ENCODE results near the gene CAVIN1. TPM values are rescaled to one million over a fixed set of nuclear protein-coding genes. Genes with fewer than 3 reads are reported as not detected.
A peak's percentile ranks its signal among the peaks of the same experiment; 100 is the strongest.
"Not testable (repeated sequence)": the region's sequence is repeated elsewhere in the genome, so short reads cannot be mapped to it uniquely, and the experiment has no call there.

CAVIN1 gene
- total RNA-seq, 2 experiments from 2014 or later = 0.64 to 0.67 TPM

DNA sequence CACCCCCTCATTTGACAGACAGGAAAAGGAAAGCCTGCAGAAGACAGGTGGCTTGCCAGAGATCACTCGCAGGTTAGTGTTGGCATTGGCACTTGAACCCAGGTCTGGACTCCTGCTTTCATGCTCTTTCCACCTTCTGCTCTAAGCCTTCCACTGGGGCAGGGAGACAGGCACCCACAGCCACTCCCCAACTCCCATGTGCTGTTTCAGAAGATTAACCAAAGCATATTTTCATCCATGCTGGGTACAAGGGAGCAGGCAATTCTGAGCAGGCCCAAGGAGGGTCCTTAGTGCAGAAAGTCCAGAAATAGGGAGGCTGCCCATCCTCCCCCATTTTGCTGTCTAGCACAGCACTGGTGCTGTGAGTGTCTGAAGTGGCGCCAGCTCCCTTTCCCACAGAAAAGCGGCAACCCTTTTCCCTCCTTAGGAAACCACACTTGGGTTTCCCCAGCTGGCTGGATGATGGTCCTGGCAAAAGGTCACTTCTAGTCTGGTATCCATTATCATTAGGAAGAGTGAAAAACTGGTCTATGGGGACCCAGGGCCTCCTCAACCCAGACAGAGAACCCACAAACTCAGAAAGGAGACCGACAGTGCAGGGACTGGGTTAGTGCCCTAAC, 2.0 kb upstream of the CAVIN1 start:
- intact Hi-C loops (cut with micrococcal nuclease) = loop anchor here (5.0 to 10.0 kb wide), 2 partner anchors 32 to 250 kb away; partner anchors contain the start of genes ATP6V0A1 and PLEKHH3
- H3K27ac Mint-ChIP-seq = no peak overlapping the region
- H3K27me3 Mint-ChIP-seq (ENCODE audit: low read depth) = peaks cover 20% of the 10 kb centered on the region
- no peaks in the 10 kb centered on the region for H3K36me3 Mint-ChIP-seq (ENCODE audit: low read depth)
- no peaks in the 10 kb centered on the region for H3K9me3 Mint-ChIP-seq
- CTCF ChIA-PET = interaction anchor here (1.1 kb wide), 1 partner anchor 92 kb away, joined by 4 read pairs; no protein-coding TSS in a partner anchor
- DNase-seq = no peak
- peaks cover 13% of the 10 kb centered on the region for H3K4me1 Mint-ChIP-seq (ENCODE audit: low read depth)
- no peak overlapping the region for H3K4me3 Mint-ChIP-seq

DNA sequence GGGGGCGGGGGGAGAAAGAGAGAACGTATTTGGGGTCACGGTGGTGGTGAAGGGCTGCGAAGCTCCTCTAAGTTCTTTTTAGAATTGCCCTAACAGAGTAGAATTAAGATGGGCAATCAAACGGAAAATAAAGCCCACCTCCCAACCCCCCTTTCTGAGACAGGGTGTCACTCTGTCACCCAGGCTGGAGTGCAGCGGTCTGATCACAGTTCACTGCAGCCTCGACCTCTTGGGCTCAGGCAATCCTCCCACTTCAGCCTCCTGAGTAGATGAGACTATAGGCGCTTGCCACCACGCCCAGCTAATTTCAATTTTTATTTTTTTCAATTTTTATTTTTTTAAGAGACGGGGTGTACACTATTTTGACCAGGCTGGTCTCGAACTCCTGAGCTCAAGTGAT, 710 bp upstream of the CAVIN1 start:
- Mint-ChIP-seq H3K4me1 (ENCODE audit: low read depth) (peaks cover 13% of the 10 kb centered on the region), H3K27me3 (ENCODE audit: low read depth) (peaks cover 20% of the 10 kb centered on the region), H3K36me3 (ENCODE audit: low read depth) (no peaks in the 10 kb centered on the region), H3K4me3 (no peak overlapping the region), H3K27ac (no peak overlapping the region), H3K9me3 (no peaks in the 10 kb centered on the region)
- CTCF ChIA-PET = interaction anchor here (0.6 to 1.1 kb wide), 6 partner anchors 16 to 316 kb away, joined by 3 to 5 read pairs (median 4); no protein-coding TSS in a partner anchor
- intact Hi-C loops (cut with micrococcal nuclease) = loop anchor here (5.0 to 10.0 kb wide), 2 partner anchors 34 to 251 kb away; partner anchors contain the start of genes ATP6V0A1 and PLEKHH3
- DNase-seq = no peak

DNA sequence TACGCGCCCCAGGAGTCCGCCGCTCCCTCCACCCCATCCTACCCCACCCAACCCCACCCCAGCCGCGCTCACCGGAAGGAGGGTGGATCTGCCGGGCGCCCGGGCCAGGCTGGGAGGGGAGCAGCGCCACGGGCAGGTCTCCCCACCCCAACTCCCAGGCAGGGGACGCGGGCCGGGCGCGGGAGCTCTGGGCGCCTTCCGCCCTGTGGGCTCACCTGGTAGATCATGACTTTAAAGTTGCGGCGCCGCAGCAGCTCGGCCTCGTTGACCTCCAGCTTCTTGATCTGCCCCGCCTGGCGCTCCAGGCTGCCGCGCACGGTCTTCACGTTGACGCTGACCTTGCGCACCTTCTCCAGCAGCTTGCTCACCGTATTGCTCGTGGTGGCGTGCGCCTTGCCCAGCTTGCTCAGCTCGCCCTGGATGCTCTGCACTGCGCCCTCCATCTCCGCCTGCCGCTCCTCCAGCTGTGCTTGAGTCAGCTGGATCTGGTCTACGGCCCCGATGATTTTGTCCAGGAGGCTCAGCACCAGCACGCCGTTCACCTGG, 571 bp downstream of the CAVIN1 start:
- Mint-ChIP-seq H3K9me3 (no peaks in the 10 kb centered on the region), H3K4me3 (peak overlapping the region; percentile 71), H3K27ac (no peak overlapping the region), H3K36me3 (ENCODE audit: low read depth) (no peaks in the 10 kb centered on the region), H3K4me1 (ENCODE audit: low read depth) (peaks cover 9% of the 10 kb centered on the region), H3K27me3 (ENCODE audit: low read depth) (peaks cover 20% of the 10 kb centered on the region)
- peak; percentile 46 for DNase-seq
- intact Hi-C loops (cut with micrococcal nuclease) = loop anchor here (5.0 to 10.0 kb wide), 2 partner anchors 35 to 252 kb away; partner anchors contain the start of genes ATP6V0A1 and PLEKHH3
- CTCF ChIA-PET = interaction anchor here (0.6 to 1.8 kb wide), 7 partner anchors 9 to 200 kb away, joined by 3 to 8 read pairs (median 5); no protein-coding TSS in a partner anchor

DNA sequence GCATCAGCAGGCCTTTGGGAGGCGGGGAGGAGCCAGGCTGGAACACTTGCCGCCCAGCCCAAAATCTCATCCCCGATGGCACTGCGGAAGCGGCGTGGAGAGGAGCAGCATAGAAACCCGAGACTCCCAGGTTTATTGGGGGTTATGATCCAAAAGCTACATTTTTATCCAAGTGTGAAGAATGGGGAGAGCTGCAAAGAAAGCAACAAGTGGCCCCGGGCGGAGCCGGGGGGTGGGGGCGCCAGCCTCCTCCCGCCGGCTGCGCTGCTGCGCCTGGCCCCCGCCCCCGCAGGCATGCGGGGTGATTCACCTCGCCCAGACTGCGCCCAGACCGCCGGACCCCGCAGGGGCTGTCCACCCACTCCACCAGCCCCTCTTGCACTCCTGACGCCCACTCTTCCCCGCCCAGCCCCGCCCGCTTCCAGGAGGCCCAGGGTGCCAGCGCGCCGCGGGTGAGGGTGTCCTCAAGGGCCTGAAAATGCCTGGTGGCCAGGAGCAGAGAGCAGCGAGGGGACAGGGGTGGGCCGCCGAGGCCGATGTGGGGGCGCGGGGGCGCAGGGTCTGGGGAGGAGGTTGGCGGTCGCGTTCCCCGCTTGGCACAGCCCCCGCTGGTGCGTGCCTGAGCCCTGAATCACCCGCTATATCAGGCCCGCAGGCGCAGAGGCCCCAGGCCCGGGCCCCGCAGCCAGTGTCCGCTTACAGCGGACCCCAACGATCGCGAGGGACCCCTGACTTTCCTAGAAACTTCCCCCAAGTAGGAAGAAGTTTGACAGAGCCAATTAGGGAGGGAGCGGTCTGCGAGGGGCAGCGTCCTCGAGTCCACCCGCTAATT, 1.3 kb downstream of the CAVIN1 start:
- no peak overlapping the region for H3K27ac Mint-ChIP-seq
- H3K27me3 Mint-ChIP-seq (ENCODE audit: low read depth) = peaks cover 20% of the 10 kb centered on the region
- no peak for DNase-seq
- no peaks in the 10 kb centered on the region for H3K9me3 Mint-ChIP-seq
- H3K4me3 Mint-ChIP-seq = peak overlapping the region; percentile 68
- no peaks in the 10 kb centered on the region for H3K36me3 Mint-ChIP-seq (ENCODE audit: low read depth)
- peaks cover 9% of the 10 kb centered on the region for H3K4me1 Mint-ChIP-seq (ENCODE audit: low read depth)
- CTCF ChIA-PET = interaction anchor here (1.3 to 1.8 kb wide), 5 partner anchors 9 to 199 kb away, joined by 3 to 8 read pairs (median 5); no protein-coding TSS in a partner anchor
- intact Hi-C loops (cut with micrococcal nuclease) = loop anchor here (5.0 to 10.0 kb wide), 2 partner anchors 36 to 253 kb away; partner anchors contain the start of genes ATP6V0A1 and PLEKHH3

DNA sequence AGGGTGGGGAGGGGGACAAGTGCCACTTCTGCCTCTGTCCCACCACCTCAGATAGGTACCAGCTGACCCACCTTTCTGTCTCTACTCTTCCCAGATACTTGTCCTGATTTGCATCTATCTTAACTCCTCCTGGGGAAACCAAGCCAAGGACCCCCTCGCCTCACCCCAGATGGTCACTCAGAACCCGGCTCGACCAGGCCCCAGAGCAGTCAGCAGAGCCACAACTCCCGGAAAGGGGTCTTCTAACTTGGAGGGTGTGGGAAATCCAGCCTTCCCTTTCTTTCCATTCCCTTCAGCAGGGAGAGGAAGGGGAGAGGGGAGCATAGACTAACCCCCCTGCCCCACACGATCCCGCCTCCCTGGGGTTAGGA, 1.9 kb downstream of the CAVIN1 start:
- Mint-ChIP-seq H3K9me3 (no peaks in the 10 kb centered on the region), H3K27ac (no peak overlapping the region), H3K4me1 (ENCODE audit: low read depth) (peaks cover 9% of the 10 kb centered on the region), H3K36me3 (ENCODE audit: low read depth) (no peaks in the 10 kb centered on the region), H3K27me3 (ENCODE audit: low read depth) (peaks cover 20% of the 10 kb centered on the region), H3K4me3 (peak overlapping the region; percentile 59)
- intact Hi-C loops (cut with micrococcal nuclease) = loop anchor here (5.0 to 10.0 kb wide), 2 partner anchors 36 to 254 kb away; partner anchors contain the start of genes ATP6V0A1 and PLEKHH3
- CTCF ChIA-PET = interaction anchor here (1.4 to 1.8 kb wide), 2 partner anchors 18 to 39 kb away, joined by 3 to 4 read pairs; no protein-coding TSS in a partner anchor
- DNase-seq = no peak

DNA sequence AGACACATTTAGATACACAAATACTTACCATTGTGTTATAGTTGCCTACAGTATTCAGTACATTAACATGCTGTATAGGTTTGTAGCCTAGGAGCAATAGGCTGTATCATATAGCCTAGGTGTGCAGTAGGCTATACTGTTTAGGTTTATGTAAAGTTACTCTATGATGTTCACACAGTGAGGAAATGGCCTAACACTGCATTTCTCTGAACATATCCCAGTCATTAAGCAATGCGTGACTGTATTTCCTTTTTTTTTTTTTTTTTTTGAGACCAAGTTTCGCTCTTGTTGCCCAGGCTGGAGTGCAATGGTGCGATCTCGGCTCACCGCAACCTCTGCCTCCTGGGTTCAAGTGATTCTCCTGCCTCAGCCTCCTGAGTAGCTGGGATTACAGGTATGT, 5.1 kb downstream of the CAVIN1 start:
- peaks cover 20% of the 10 kb centered on the region for H3K4me1 Mint-ChIP-seq (ENCODE audit: low read depth)
- H3K4me3 Mint-ChIP-seq; H3K36me3 Mint-ChIP-seq (ENCODE audit: low read depth); intact Hi-C loops (cut with micrococcal nuclease); DNase-seq; H3K27me3 Mint-ChIP-seq (ENCODE audit: low read depth); H3K9me3 Mint-ChIP-seq; H3K27ac Mint-ChIP-seq: not testable (repeated sequence)
- CTCF ChIA-PET = interaction anchor here (0.6 kb wide), 2 partner anchors 46 to 1928 kb away, joined by 3 to 5 read pairs; no protein-coding TSS in a partner anchor

DNA sequence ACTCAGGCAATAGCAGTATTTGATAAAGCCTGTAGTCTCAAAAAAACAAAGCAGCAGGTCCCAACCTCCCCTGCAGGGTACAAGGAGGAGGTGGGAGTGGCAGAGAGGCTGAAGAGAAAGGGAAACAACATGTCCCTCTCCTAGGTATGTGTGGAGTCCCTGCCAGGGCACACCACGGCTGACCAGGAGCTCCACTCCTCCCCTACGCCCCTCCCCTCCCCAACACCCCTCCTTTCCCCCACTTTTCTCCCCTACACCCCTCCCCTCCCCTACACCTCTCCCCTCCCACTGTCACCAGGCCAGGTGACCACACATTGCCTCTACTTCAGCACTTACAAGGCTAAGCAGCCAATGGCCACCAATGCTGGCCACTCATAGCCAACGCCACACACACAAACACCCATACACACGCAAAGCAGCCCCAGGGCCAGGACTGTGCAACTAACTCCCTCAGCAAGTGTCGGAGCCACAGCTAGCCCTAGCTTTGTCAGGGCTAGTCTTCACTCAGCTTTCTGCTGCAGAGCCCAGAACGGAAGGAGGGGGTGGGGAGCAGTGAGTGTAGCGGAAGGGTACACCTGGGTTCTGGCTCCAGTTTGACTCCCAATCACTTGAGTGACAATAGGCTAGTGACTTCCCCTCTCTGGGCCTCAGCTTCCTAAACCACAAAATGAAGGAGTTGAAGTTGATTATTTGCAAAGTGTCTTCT, 8.2 kb downstream of the CAVIN1 start:
- Mint-ChIP-seq H3K4me3 (peak overlapping the region; percentile 69), H3K4me1 (ENCODE audit: low read depth) (peaks cover 15% of the 10 kb centered on the region), H3K27ac (peak overlapping the region; percentile 72), H3K9me3 (no peaks in the 10 kb centered on the region), H3K36me3 (ENCODE audit: low read depth) (no peaks in the 10 kb centered on the region), H3K27me3 (ENCODE audit: low read depth) (no peaks in the 10 kb centered on the region)
- CTCF ChIA-PET = interaction anchor here (0.6 to 2.2 kb wide), 11 partner anchors 9 to 233 kb away, joined by 3 to 20 read pairs (median 4); partner anchors contain the start of gene GHDC
- intact Hi-C loops (cut with micrococcal nuclease) = no loop called here
- DNase-seq = peak; percentile 92

DNA sequence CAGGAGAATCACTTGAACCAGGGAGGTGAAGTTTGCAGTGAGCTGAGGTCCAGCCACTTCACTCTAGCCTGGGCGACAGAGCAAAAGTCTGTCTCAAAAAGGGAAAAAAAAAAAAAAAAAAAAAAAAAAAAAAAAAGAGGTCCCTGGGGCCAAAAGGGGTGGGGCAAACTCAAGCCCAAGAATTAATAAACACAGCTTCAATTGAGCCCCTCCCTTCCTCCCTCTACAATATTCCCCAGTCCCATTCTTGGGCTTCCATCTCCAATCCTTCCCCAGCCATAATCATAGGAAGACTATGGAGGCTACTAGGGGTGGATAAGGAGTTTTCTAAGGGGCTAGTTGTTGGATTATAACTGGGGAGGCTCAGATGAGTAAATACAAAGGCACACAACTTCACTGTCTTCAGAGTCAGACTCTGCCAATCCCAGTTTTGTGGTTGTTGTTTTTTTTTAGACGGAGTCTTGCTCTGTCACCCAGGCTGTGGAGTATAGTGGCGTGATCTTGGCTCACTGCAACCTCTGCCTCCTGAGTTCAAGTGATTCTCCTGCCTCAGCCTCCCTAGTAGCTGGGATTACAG, 9.5 kb downstream of the CAVIN1 start:
- no peak for DNase-seq
- Mint-ChIP-seq H3K4me3 (no peak overlapping the region), H3K4me1 (ENCODE audit: low read depth) (peaks cover 15% of the 10 kb centered on the region), H3K27ac (no peak overlapping the region), H3K9me3 (no peaks in the 10 kb centered on the region), H3K36me3 (ENCODE audit: low read depth) (no peaks in the 10 kb centered on the region), H3K27me3 (ENCODE audit: low read depth) (no peaks in the 10 kb centered on the region)
- CTCF ChIA-PET = interaction anchor here (0.6 to 1.7 kb wide), 6 partner anchors 11 to 110 kb away, joined by 3 to 9 read pairs (median 4); no protein-coding TSS in a partner anchor
- intact Hi-C loops (cut with micrococcal nuclease) = no loop called here

DNA sequence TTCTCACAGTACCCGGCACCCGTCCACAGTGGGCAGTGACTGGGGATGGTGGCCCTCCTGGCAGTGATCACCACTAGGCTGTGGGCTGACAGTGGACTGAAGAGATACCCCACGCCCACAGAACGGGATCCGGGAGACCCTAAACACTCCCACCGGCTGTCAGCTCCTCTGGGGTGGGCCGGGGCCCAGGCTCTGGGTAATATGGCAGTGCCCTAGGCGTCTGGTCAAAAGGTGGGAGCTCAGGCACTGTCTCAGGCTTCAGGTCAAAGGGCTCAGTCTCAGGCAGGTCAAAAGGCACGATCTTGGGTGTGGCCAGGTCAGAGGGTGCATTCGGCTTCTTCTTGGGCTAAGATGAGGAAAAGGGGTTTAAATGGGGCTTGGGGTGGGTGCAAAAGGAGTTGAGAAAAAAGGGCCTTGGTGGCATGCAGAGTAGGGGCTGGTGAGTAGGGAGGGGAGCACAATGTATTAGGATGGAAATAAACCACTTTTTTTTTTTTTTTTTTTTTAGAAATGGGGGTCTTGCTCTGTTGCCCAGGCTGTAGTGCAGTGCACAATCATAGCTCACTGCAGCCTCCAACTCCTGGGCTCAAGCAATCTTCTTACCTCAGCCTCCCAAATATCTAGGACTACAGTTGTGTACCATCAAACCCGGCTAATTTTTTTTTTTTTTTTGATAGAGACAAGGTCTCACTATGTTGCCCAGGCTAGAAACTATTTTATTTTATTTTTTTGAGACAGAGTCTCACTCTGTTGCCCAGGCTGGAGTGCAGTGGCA, 11.0 kb downstream of the CAVIN1 start:
- Mint-ChIP-seq H3K27ac (no peak overlapping the region), H3K27me3 (ENCODE audit: low read depth) (no peaks in the 10 kb centered on the region), H3K4me3 (no peak overlapping the region), H3K4me1 (ENCODE audit: low read depth) (peaks cover 19% of the 10 kb centered on the region), H3K9me3 (no peaks in the 10 kb centered on the region), H3K36me3 (ENCODE audit: low read depth) (no peaks in the 10 kb centered on the region)
- CTCF ChIA-PET = interaction anchor here (0.6 to 2.0 kb wide), 5 partner anchors 9 to 226 kb away, joined by 3 to 4 read pairs (median 4); partner anchors contain the start of gene STAT3
- DNase-seq = no peak
- intact Hi-C loops (cut with micrococcal nuclease) = no loop called here

DNA sequence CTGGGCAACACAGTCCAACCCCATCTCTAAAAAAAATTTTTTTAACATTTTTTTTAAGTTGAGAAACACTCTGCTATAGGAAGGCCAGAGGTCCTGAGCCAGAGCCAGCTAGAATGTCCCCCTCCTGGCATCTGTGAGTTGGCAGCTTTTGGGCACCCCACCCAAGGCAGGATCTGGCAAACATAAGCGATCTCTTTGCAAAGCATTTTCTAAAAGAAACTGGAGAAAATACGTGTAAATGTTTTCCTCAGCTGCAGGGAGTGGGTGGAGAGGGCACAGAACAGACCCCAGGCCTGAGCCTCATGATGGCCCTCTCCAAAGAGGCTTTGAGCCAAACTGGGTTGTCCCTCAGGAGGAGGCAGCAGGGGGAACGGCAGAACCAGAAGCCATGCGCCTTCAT, 11.7 kb downstream of the CAVIN1 start:
- CTCF ChIA-PET = interaction anchor here (0.6 to 2.0 kb wide), 3 partner anchors 8 to 116 kb away, joined by 3 to 4 read pairs (median 4); no protein-coding TSS in a partner anchor
- no peaks in the 10 kb centered on the region for H3K9me3 Mint-ChIP-seq
- DNase-seq = no peak
- H3K4me1 Mint-ChIP-seq (ENCODE audit: low read depth) = peaks cover 19% of the 10 kb centered on the region
- H3K36me3 Mint-ChIP-seq (ENCODE audit: low read depth) = no peaks in the 10 kb centered on the region
- no peak overlapping the region for H3K4me3 Mint-ChIP-seq
- intact Hi-C loops (cut with micrococcal nuclease) = no loop called here
- H3K27me3 Mint-ChIP-seq (ENCODE audit: low read depth) = no peaks in the 10 kb centered on the region
- H3K27ac Mint-ChIP-seq = no peak overlapping the region
